ENCODE results near the gene P2RX3.

DNA sequence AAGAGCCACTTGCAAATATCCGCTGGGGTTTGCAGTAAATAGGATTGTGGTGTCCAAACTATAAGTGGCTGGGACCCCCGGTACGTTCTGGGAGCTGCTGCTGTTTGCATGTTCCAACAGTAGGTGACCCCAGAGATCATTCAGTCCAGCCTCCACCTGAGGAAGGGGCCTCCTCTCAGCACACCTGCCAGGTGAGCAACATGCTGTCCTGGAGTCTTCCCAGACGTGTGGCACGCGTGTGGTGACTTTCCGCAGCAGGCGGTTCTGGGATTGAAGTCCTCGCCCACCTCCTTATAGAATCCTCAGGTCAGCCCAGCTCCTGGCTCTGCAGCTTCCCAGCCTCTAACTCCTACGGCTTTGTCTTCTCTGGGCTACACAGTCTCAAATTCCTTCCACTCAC, 6.7 kb downstream of the P2RX3 start:
- TF ChIP-seq POLR2A (IDR thresholded peaks at IDR 0.05; ENCODE audit: low read depth, low read length) (no peak), POLR2AphosphoS5 (IDR thresholded peaks at IDR 0.05; ENCODE audit: low read depth, low read length) (no peak)
